ENCODE results near the gene KATNAL1.

KATNAL1 gene

DNA sequence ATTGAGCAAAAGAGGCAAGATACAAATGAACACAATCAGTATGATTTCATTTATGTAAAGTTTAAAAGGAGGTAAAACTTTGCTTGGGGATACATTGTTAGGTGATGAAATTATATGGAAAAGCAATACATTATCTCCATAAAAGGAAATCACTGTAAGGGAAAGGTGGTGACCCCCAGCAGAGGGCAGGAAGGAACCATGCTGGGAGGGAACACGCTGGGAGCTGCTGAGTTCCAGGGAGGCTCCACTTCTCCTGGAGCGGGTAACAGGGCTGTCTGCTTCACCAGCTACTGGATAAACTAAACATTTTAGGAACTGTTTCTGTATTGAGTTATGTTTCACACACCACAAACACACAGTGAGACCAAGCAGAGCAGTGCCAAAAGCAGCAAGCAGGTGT, 91.2 kb downstream of the KATNAL1 start:
- TF ChIP-seq, protein P1, sequence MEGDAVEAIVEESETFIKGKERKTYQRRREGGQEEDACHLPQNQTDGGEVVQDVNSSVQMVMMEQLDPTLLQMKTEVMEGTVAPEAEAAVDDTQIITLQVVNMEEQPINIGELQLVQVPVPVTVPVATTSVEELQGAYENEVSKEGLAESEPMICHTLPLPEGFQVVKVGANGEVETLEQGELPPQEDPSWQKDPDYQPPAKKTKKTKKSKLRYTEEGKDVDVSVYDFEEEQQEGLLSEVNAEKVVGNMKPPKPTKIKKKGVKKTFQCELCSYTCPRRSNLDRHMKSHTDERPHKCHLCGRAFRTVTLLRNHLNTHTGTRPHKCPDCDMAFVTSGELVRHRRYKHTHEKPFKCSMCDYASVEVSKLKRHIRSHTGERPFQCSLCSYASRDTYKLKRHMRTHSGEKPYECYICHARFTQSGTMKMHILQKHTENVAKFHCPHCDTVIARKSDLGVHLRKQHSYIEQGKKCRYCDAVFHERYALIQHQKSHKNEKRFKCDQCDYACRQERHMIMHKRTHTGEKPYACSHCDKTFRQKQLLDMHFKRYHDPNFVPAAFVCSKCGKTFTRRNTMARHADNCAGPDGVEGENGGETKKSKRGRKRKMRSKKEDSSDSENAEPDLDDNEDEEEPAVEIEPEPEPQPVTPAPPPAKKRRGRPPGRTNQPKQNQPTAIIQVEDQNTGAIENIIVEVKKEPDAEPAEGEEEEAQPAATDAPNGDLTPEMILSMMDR (IDR thresholded peaks at IDR 0.05): no peak

DNA sequence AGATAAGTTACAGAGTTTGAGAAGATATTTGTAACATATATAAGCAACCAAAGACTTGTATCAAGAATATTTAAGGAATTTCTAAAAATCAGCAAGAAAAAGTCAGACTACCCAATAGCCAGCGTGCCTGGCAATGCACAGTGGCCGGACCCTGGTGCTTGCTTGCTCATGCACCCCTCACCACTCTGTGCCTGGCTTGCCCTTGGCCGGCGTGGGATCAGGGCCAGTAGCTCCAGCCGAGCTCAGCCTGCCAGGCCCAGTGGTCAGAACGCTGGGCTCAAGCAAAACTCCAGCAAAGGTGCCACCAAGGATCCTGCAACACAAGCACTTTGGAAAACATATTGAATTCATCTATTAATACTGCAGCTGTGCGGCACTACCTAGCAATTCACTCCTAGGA, 95.1 kb downstream of the KATNAL1 start:
- TF ChIP-seq, protein P1 (IDR thresholded peaks at IDR 0.05): no peak

DNA sequence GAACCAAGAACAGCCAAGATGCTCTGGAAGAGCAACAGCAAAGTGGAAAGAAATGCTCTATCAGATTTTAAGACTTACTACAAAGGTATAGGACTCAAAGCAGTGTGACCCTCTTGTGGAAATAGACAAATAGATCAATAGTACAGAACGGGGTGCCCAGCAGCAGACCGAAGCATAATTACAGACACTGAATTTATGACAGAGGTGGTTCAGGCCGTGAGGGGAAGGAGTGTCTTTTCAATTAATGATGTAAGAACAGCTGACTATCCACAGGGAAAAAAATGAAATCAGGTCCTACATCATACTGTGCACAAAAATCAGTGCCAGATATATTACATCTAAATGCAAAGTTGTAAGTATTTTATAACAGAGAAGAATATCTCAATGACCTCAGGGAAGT, 95.6 kb downstream of the KATNAL1 start:
- TF ChIP-seq, protein P1 (IDR thresholded peaks at IDR 0.05): no peak

DNA sequence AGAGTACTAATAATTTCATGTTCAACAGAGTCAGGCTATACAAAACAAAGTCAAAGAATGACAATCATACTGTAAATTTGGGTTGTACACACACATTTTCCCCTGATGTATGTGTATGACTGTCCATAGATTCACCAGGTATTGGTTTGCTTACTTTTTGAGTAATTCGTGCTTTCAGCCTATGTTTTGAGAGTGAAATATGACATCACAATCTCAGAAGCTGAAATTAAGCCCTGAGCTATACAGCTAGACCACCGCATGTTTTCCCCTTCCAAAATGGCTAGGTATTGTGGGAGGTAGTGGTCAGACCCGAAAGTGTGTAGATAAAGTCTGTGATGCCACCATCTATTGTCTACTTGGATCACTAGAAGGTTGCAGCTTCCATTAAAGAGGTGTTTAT, 102.8 kb downstream of the KATNAL1 start:
- TF ChIP-seq, protein P1 (IDR thresholded peaks at IDR 0.05): no peak

DNA sequence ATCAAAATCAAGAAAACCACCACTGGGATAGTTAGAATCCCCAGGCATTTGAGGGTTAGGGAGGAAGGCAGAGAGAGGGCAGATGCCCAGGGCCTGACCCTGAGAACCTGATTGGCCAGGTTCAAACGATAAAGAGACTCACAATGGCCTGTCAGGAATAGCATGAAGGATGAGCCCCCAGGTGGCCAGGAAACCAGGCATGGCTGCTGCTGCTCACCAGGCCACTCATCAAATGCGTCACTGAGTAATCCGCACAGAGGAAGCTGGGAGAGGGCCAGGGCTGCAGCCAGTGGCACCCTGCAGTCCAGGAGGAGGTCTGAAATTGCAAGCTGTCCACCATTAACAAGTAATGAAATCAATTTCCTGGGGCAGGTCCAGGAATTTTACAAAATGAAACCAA, 111.3 kb downstream of the KATNAL1 start:
- TF ChIP-seq, protein P1 (IDR thresholded peaks at IDR 0.05): no peak

DNA sequence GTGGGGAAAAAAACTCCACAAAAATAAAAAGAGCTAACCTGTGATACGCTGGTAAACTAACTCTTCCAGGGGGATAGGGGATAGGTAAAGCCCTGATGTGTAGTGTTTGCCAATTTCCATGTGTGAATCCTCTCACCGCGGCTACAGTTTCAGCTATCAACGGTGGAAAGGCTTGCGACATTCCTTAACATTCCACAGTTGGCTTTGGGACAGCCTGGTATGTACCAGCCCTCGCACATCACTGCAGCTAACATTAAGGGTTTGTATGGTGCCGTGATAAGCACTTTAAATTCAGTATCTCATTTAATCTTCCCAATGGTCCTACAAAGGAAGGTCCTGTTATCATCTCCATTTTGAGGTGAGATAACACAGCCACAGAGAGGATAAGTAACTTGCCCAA, 112.4 kb downstream of the KATNAL1 start:
- TF ChIP-seq, protein P1 (IDR thresholded peaks at IDR 0.05): no peak

DNA sequence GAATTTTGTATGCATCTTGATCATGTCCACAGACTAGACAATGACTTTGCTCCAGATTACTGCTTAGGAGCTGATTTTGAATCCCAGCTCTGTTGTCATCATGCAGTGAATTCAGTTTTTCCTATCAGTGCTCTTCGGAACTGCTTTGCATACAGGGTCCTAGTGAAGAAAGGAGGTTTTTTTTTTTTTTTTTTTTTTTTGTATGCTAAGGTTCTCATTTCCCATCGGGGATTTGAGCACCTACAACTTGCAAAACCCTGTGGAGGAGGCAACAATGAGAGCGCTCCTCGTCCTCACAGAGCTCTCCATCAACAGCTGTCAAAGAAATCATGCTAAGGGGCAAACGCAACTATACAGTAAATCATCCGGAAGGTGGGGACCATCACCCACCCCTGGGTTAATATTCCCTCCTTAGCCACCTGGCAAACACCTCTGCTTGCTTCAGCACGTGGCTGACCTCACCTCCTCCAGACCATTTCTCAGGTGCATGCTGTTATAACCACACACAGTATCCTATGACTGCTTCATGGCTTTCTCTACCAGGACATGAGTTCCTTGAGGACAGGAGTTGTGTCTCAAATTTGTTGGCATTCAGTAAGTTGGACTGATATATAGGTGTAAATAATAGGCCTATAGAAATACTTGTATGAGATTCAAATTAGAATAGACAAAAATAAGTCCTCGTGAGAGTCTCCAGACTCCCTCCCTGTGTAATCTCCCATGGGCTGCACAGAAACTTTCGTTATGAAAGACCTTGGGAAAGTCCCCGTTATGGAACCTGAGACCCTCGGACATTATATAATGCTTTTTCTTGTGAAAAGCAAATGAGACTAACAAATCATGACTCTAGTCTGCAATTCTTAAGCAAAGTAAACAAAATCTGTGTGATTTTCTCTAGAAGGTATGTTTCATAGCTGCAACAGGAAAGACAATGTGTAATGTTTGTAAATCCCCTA, 113.8 kb downstream of the KATNAL1 start:
- TF ChIP-seq, protein P1 (IDR thresholded peaks at IDR 0.05): no peak
